IMR-90 (cell line): ENCODE measurements around the gene CIAO3. TPM values are rescaled to one million over a fixed set of nuclear protein-coding genes. Genes with fewer than 3 reads are reported as not detected.

ENCODE experiments used
- ATAC-seq: fragments of 200-7000 bp; cut with Tn5 transposase; 2 replicates; pipeline ENCODE4 v1.9.1; 2020; ENCODE audit warnings: low read depth, mild to moderate bottlenecking, moderate library complexity
- BruUV-seq: library from RNA; stranded (reverse); fragments of 400-500 nt; replicated peaks from 2 replicates; lab custom pipeline; 2021; lab: Mats Ljungman, UMichigan
- CTCF ChIA-PET: fragments of 300-600 bp; formaldehyde crosslinking; extraction: SDS; loops from one replicate; lab custom pipeline; 2021; ENCODE audit warnings: antibody characterized with exemption; lab: Yijun Ruan, JAX
- POLR2A ChIA-PET: fragments of 300-600 bp; sonication (Branson Sonifier 250); formaldehyde crosslinking; loops from one replicate; lab custom pipeline; 2022; ENCODE audit warnings: antibody characterized with exemption; ENCODE audit not compliant: unreplicated experiment; lab: Charles Lee
- DNase-seq: peaks from one replicate; pipeline ENCODE4 v3.0.0; 2013
- H2AFZ ChIP-seq: replicated peaks from 2 replicates; pipeline ENCODE3; 2013; ENCODE audit warnings: low read length, mild to moderate bottlenecking; ENCODE audit not compliant: poor library complexity
- H2AK5ac ChIP-seq: 2 replicates; pipeline ENCODE4 v1.6.1; 2013; ENCODE audit warnings: low read depth, low read length, inconsistent platforms
- H2AK9ac ChIP-seq: replicated peaks from 2 replicates; pipeline ENCODE3; 2013; ENCODE audit warnings: mild to moderate bottlenecking, low read depth, low read length, moderate library complexity; ENCODE audit not compliant: poor library complexity
- H2BK120ac ChIP-seq: 2 replicates; pipeline ENCODE4 v1.6.1; 2013; ENCODE audit warnings: low read depth, low read length, inconsistent platforms
- H2BK15ac ChIP-seq: 3 replicates; pipeline ENCODE4 v1.6.1; 2013; ENCODE audit warnings: low read depth, low read length, inconsistent platforms
- H2BK20ac ChIP-seq: 2 replicates; pipeline ENCODE4 v1.6.1; 2013; ENCODE audit warnings: low read depth, mild to moderate bottlenecking, inconsistent platforms, low read length, moderate library complexity
- H2BK5ac ChIP-seq: 2 replicates; pipeline ENCODE4 v1.6.1; 2013; ENCODE audit warnings: mild to moderate bottlenecking, low read depth, low read length, inconsistent platforms; ENCODE audit not compliant: poor library complexity, severe bottlenecking
- H3K14ac ChIP-seq: replicated peaks from 2 replicates; pipeline ENCODE4 v1.6.1; 2013; ENCODE audit warnings: low read depth, low read length, inconsistent platforms
- H3K18ac ChIP-seq: 2 replicates; pipeline ENCODE4 v1.6.1; 2013; ENCODE audit warnings: low read depth, low read length, control low read depth
- H3K23ac ChIP-seq: 2 replicates; pipeline ENCODE4 v1.6.1; 2013; ENCODE audit warnings: low read depth, low read length, inconsistent platforms
- H3K27ac ChIP-seq: 2 replicates; pipeline ENCODE4 v1.5.1; 2013; ENCODE audit warnings: mild to moderate bottlenecking, control low read depth, low read length; ENCODE audit not compliant: insufficient read depth
- H3K27me3 ChIP-seq: 2 replicates; pipeline ENCODE4 v1.6.1; 2013; ENCODE audit warnings: low read length; ENCODE audit not compliant: control insufficient read depth, insufficient read depth
- H3K36me3 ChIP-seq: 2 replicates; pipeline ENCODE4 v1.6.1; 2013; ENCODE audit warnings: low read length, mixed read lengths; ENCODE audit not compliant: control insufficient read depth, insufficient read depth
- H3K4ac ChIP-seq: 2 replicates; pipeline ENCODE4 v1.6.1; 2013; ENCODE audit warnings: low read depth, low read length, inconsistent platforms
- H3K4me1 ChIP-seq: 2 replicates; pipeline ENCODE4 v1.6.1; 2013; ENCODE audit warnings: low read length, mixed read lengths; ENCODE audit not compliant: control insufficient read depth, insufficient read depth
- H3K4me2 ChIP-seq: 2 replicates; pipeline ENCODE4 v1.6.1; 2013; ENCODE audit warnings: low read depth, mild to moderate bottlenecking, control low read depth, low read length, moderate library complexity
- H3K4me3 ChIP-seq: 2 replicates; pipeline ENCODE4 v1.5.1; 2013; ENCODE audit warnings: low read depth, mild to moderate bottlenecking, control low read depth, low read length, moderate library complexity; ENCODE audit not compliant: insufficient read depth
- H3K56ac ChIP-seq: 2 replicates; pipeline ENCODE4 v1.6.1; 2013; ENCODE audit warnings: low read length, inconsistent platforms; ENCODE audit not compliant: insufficient read depth; ENCODE audit errors: extremely low read depth
- H3K79me1 ChIP-seq, 2 experiments: 2 replicates each; pipeline ENCODE4 v1.6.1; 2013; ENCODE audit warnings: low read length in 2 of 2, inconsistent platforms in 1 of 2, low read depth in 1 of 2
- H3K9ac ChIP-seq: 2 replicates; pipeline ENCODE4 v1.6.1; 2013; ENCODE audit warnings: low read depth, low read length, control low read depth
- H3K9me1 ChIP-seq: 2 replicates; pipeline ENCODE4 v1.6.1; 2013; ENCODE audit warnings: low read length, inconsistent platforms; ENCODE audit not compliant: insufficient read depth
- H3K9me3 ChIP-seq: 2 replicates; pipeline ENCODE4 v1.6.1; 2013; ENCODE audit warnings: low read length; ENCODE audit not compliant: control insufficient read depth, insufficient read depth
- H4K20me1 ChIP-seq: 2 replicates; pipeline ENCODE4 v1.6.1; 2013; ENCODE audit warnings: low read length, inconsistent platforms; ENCODE audit not compliant: insufficient read depth
- H4K5ac ChIP-seq: 2 replicates; pipeline ENCODE4 v1.6.1; 2013; ENCODE audit warnings: mild to moderate bottlenecking, low read depth, low read length, control low read depth
- H4K8ac ChIP-seq, 2 experiments: 2 replicates each; pipeline ENCODE4 v1.6.1; 2013; ENCODE audit warnings: low read depth in 2 of 2, low read length in 2 of 2, control low read depth in 1 of 2, inconsistent platforms in 1 of 2
- H4K91ac ChIP-seq: 2 replicates; pipeline ENCODE4 v1.6.1; 2013; ENCODE audit warnings: low read depth, low read length, inconsistent platforms; ENCODE audit not compliant: insufficient read depth
- BHLHE40 ChIP-seq: fragments of 150-350 bp; IDR thresholded peaks from 2 replicates; pipeline ENCODE4 v1.6.1; 2016; ENCODE audit warnings: mild to moderate bottlenecking, low read depth, low read length
- CEBPB ChIP-seq: IDR thresholded peaks from 2 replicates; pipeline ENCODE4 v1.6.1; 2012; ENCODE audit warnings: low read depth, low read length, improper control_type of control experiment
- CHD1 ChIP-seq: IDR thresholded peaks from 2 replicates; pipeline ENCODE4 v1.6.1; 2012; ENCODE audit warnings: low read depth, low read length, improper control_type of control experiment
- CTCF ChIP-seq: conservative IDR thresholded peaks from 2 replicates; pipeline ENCODE4 v1.5.1; 2012; ENCODE audit warnings: mild to moderate bottlenecking, low read depth, low read length, improper control_type of control experiment
- ELK1 ChIP-seq: fragments of 150-350 bp; IDR thresholded peaks from 2 replicates; pipeline ENCODE4 v1.6.1; 2016; ENCODE audit warnings: low read depth, mild to moderate bottlenecking, low read length, moderate library complexity, borderline replicate concordance
- FOS ChIP-seq: fragments of 150-350 bp; IDR thresholded peaks from 2 replicates; pipeline ENCODE4 v1.6.1; 2016; ENCODE audit warnings: low read depth, low read length
- MAFK ChIP-seq: IDR thresholded peaks from 2 replicates; pipeline ENCODE4 v1.6.1; 2012; ENCODE audit warnings: low read depth, low read length, improper control_type of control experiment
- MAZ ChIP-seq: IDR thresholded peaks from 2 replicates; pipeline ENCODE4 v1.6.1; 2012; ENCODE audit warnings: low read depth, mild to moderate bottlenecking, low read length, improper control_type of control experiment, moderate library complexity, borderline replicate concordance
- MXI1 ChIP-seq: IDR thresholded peaks from 2 replicates; pipeline ENCODE4 v1.6.1; 2012; ENCODE audit warnings: low read depth, mild to moderate bottlenecking, low read length, moderate library complexity, borderline replicate concordance
- NFE2L2 ChIP-seq: fragments of 150-350 bp; IDR thresholded peaks from 2 replicates; pipeline ENCODE4 v1.6.1; 2016; ENCODE audit warnings: low read depth, mild to moderate bottlenecking, low read length
- POLR2A ChIP-seq: IDR thresholded peaks from 2 replicates; pipeline ENCODE4 v1.6.1; 2012; ENCODE audit warnings: mild to moderate bottlenecking, low read depth, low read length
- RCOR1 ChIP-seq: IDR thresholded peaks from 2 replicates; pipeline ENCODE4 v1.6.1; 2012; ENCODE audit warnings: mild to moderate bottlenecking, low read length, improper control_type of control experiment; ENCODE audit not compliant: insufficient replicate concordance
- RFX5 ChIP-seq: IDR thresholded peaks from 2 replicates; pipeline ENCODE4 v1.8.0; 2012; ENCODE audit warnings: low read depth, mild to moderate bottlenecking, low read length, moderate library complexity
- SMC3 ChIP-seq: fragments of 150-350 bp; IDR thresholded peaks from 2 replicates; pipeline ENCODE4 v1.6.1; 2016; ENCODE audit warnings: low read depth, mild to moderate bottlenecking, antibody characterized with exemption, low read length, moderate library complexity
- USF2 ChIP-seq: fragments of 150-350 bp; IDR thresholded peaks from 2 replicates; pipeline ENCODE4 v1.6.1; 2017; ENCODE audit warnings: mild to moderate bottlenecking, antibody characterized with exemption, low read length, low read depth
- WGBS, 2 experiments: methylation state at CpG; one replicate each; pipeline versions ENCODE4 v1.1.5 to v1.1.7; 2013; ENCODE audit warnings: missing lambda C conversion rate in 2 of 2; ENCODE audit not compliant: insufficient read length in 1 of 2; ENCODE audit errors: extremely low coverage in 2 of 2; 5-methylcytosine and 5-hydroxymethylcytosine counted together
- dilution Hi-C: fragments of 300-500 bp; cut with HindIII; formaldehyde crosslinking; loops from one replicate; pipeline ENCODE4 v1.14.3; 2018; ENCODE audit warnings: low sequenced_read_pairs; ENCODE audit not compliant: unreplicated experiment
- in situ Hi-C: fragments of 300-500 bp; cut with MboI; formaldehyde crosslinking; loops from 3 replicates; pipeline ENCODE4 v1.14.3; 2019; ENCODE audit warnings: low sequenced_read_pairs, inconsistent platforms, mixed read lengths
- intact Hi-C: fragments of 100-400 bp; cut with micrococcal nuclease; formaldehyde crosslinking; loops from 2 replicates; pipeline ENCODE4 v1.10.0; 2022
- polyA plus RNA-seq, 3 experiments: library from polyadenylated mRNA; depleted of rRNA; stranded (reverse); fragments of >200 nt; gene quantifications; 2 replicates each; pipeline ENCODE4 v1.2.3, GENCODE V29; 2012; ENCODE audit warnings: low replicate concordance in 1 of 3
- total RNA-seq: library from RNA; depleted of rRNA; stranded (reverse); fragments of >200 nt; gene quantifications from 2 replicates; pipeline ENCODE4 v1.2.3, GENCODE V29; 2012

CIAO3 gene
- total and polyA plus RNA-seq, 2 of the 4 experiments (the other 2 are of a cell fraction) = 17.0 to 20.2 TPM

- H3K4me3 ChIP-seq = no peak overlapping the region
- H3K9me1 ChIP-seq = peaks cover 4% of the 10 kb centered on the region; the same call in 1 of the 2 replicates
- peaks cover 9% of the 10 kb centered on the region for H4K20me1 ChIP-seq
- H2AFZ ChIP-seq = no peak overlapping the region
- peaks cover 73% of the 10 kb centered on the region for H3K27me3 ChIP-seq
- H3K56ac ChIP-seq = no peak overlapping the region
- no peak for ATAC-seq
- no peak overlapping the region for H3K4ac ChIP-seq
- no peak overlapping the region for H2BK15ac ChIP-seq
- in situ Hi-C loops (no loop called here), intact Hi-C loops (no loop called here), dilution Hi-C loops (no loop called here)
- H3K18ac ChIP-seq = no peak overlapping the region
- ChIA-PET CTCF (interaction anchor here (0.7 kb wide), 1 partner anchor 1821 kb away, joined by 6 read pairs; no protein-coding TSS in a partner anchor), POLR2A (no interaction called here)
- DNase-seq = no peak
- no peak overlapping the region for H4K5ac ChIP-seq
- no peaks in the 10 kb centered on the region for H3K79me1 ChIP-seq
- no peak overlapping the region for H2BK120ac ChIP-seq
- no peak overlapping the region for H2AK9ac ChIP-seq
- H3K36me3 ChIP-seq = no peaks in the 10 kb centered on the region
- H3K27ac ChIP-seq = no peak overlapping the region
- no peak overlapping the region for H2BK5ac ChIP-seq
- no peak overlapping the region for H4K8ac ChIP-seq
- H3K4me2 ChIP-seq = no peak overlapping the region
- H3K9me3 ChIP-seq = no peaks in the 10 kb centered on the region
- H3K14ac ChIP-seq = no peak overlapping the region
- no peak overlapping the region for H4K91ac ChIP-seq
- BruUV-seq = no TSS peak
- peaks cover 3% of the 10 kb centered on the region; the same call in 1 of the 2 replicates for H3K4me1 ChIP-seq
- H3K9ac ChIP-seq = no peak overlapping the region
- no peak overlapping the region for H3K23ac ChIP-seq
- no peak overlapping the region for H2AK5ac ChIP-seq
- no peak overlapping the region for H2BK20ac ChIP-seq
- WGBS, 2 experiments = 47% methylated on average over 10 of the region's 19 CpGs; no CpG with 5 or more reads in 1 of the 2 experiments
- TF ChIP-seq POLR2A = no peak
- no peak for TF ChIP-seq RFX5
- TF ChIP-seq CEBPB = no peak
- TF ChIP-seq USF2 = no peak
- TF ChIP-seq RCOR1 = no peak
- no peak for TF ChIP-seq BHLHE40
- no peak for TF ChIP-seq ELK1
- no peak for TF ChIP-seq NFE2L2
- TF ChIP-seq CTCF = no peak
- no peak for TF ChIP-seq FOS
- no peak for TF ChIP-seq MXI1
- no peak for TF ChIP-seq CHD1
- no peak for TF ChIP-seq MAFK
- no peak for TF ChIP-seq SMC3
- TF ChIP-seq MAZ = no peak
Measured at GRCh38 chr16:698911-699671, 41.7 kb downstream of the CIAO3 start.
